GF-D8 (cell line): ENCODE data around the gene RDH13.

Experiments
- DNase-seq: peaks from one replicate; lab custom pipeline; 2025; lab: John Stamatoyannopoulos, UW

The RDH13 gene

GRCh38 chr19:55091955-55092354, 29.0 kb upstream of the RDH13 start:
- no peak for DNase-seq

GRCh38 chr19:55091126-55091910, 28.4 kb upstream of the RDH13 start:
- no peak for DNase-seq

- no peak for DNase-seq
Measured at GRCh38 chr19:55090564-55090963, 27.6 kb upstream of the RDH13 start.

GRCh38 chr19:55089342-55089944, 26.5 kb upstream of the RDH13 start:
- DNase-seq = no peak

GRCh38 chr19:55088543-55089341, 25.8 kb upstream of the RDH13 start:
- no peak for DNase-seq

- no peak for DNase-seq
Measured at GRCh38 chr19:55088021-55088451, 25.1 kb upstream of the RDH13 start.

GRCh38 chr19:55087542-55087901, 24.6 kb upstream of the RDH13 start:
- DNase-seq = no peak

- DNase-seq = no peak
Measured at GRCh38 chr19:55086730-55087541, 24.0 kb upstream of the RDH13 start.

- DNase-seq = no peak
Measured at GRCh38 chr19:55085923-55086715, 23.2 kb upstream of the RDH13 start.

- DNase-seq = no peak
Measured at GRCh38 chr19:55084416-55084815, 21.5 kb upstream of the RDH13 start.

- no peak for DNase-seq
Measured at GRCh38 chr19:55083004-55083850, 20.3 kb upstream of the RDH13 start.

- peak; percentile 56 for DNase-seq
Measured at GRCh38 chr19:55082020-55082851, 19.3 kb upstream of the RDH13 start.

GRCh38 chr19:55081770-55082019, 18.7 kb upstream of the RDH13 start:
- no peak for DNase-seq

- peak; percentile 72 for DNase-seq
Measured at GRCh38 chr19:55080968-55081769, 18.2 kb upstream of the RDH13 start.

GRCh38 chr19:55080121-55080967, 17.4 kb upstream of the RDH13 start:
- DNase-seq = peak; percentile 12

GRCh38 chr19:55079400-55080038, 16.6 kb upstream of the RDH13 start:
- no peak for DNase-seq

- no peak for DNase-seq
Measured at GRCh38 chr19:55078996-55079395, 16.0 kb upstream of the RDH13 start.
